Activated CD8-positive, alpha-beta T cell treated with anti-CD3 and anti-CD28 coated beads for 36 hours (primary cell): ENCODE data around the gene DAGLB. TPM values are rescaled to one million over a fixed set of nuclear protein-coding genes. Genes with fewer than 3 reads are reported as not detected.

Source experiments
- ATAC-seq: fragments of 200-7000 bp; cut with Tn5 transposase; one replicate; pipeline ENCODE4 v1.10.0; 2021; ENCODE audit warnings: mild to moderate bottlenecking, moderate library complexity
- CTCF ChIA-PET: fragments of 350-600 bp; sonication (Branson Sonifier 250); formaldehyde crosslinking; loops from one replicate; lab custom pipeline; 2021; ENCODE audit warnings: antibody characterized with exemption; lab: Charles Lee
- POLR2A ChIA-PET: fragments of 350-600 bp; sonication (Branson Sonifier 250); formaldehyde crosslinking; loops from one replicate; lab custom pipeline; 2021; ENCODE audit warnings: antibody characterized with exemption; lab: Charles Lee
- DNase-seq: peaks from one replicate; pipeline ENCODE4 v3.0.0-alpha.2; 2020
- H3K27ac Mint-ChIP-seq: one replicate; pipeline ENCODE4 v1.8.0; 2021; ENCODE audit warnings: mild to moderate bottlenecking, mixed read lengths
- H3K27me3 Mint-ChIP-seq: one replicate; pipeline ENCODE4 v1.8.0; 2021; ENCODE audit warnings: mixed read lengths
- H3K36me3 Mint-ChIP-seq: one replicate; pipeline ENCODE4 v1.8.0; 2021; ENCODE audit warnings: low read depth, mixed read lengths
- H3K4me1 Mint-ChIP-seq: one replicate; pipeline ENCODE4 v1.8.0; 2021; ENCODE audit warnings: low read depth, mixed read lengths
- H3K4me3 Mint-ChIP-seq: one replicate; pipeline ENCODE4 v1.8.0; 2021; ENCODE audit warnings: mild to moderate bottlenecking, moderate library complexity, mixed read lengths
- H3K9me3 Mint-ChIP-seq: one replicate; pipeline ENCODE4 v1.8.0; 2021; ENCODE audit warnings: mixed read lengths
- CTCF ChIP-seq: fragments of 200-600 bp; IDR thresholded peaks from one replicate; pipeline ENCODE4 v1.8.0; 2022; ENCODE audit warnings: antibody characterized with exemption, mild to moderate bottlenecking
- intact Hi-C: fragments of 100-400 bp; cut with micrococcal nuclease; formaldehyde crosslinking; loops from one replicate; pipeline ENCODE4 v1.10.0; 2022
- total RNA-seq, 2 experiments: library from RNA; stranded (reverse); gene quantifications; one replicate each; pipeline ENCODE4 v1.2.3, GENCODE V29; 2021

The DAGLB gene
- total RNA-seq, 2 experiments from 2014 or later = 17.7 to 20.2 TPM

GRCh38 chr7:6444516-6445269, 3.1 kb downstream of the DAGLB start:
- no peak overlapping the region for H3K27ac Mint-ChIP-seq
- TF ChIP-seq CTCF = no peak
- intact Hi-C loops = no loop called here
- H3K4me3 Mint-ChIP-seq = peak overlapping the region; percentile 14
- H3K36me3 Mint-ChIP-seq = peaks cover 47% of the 10 kb centered on the region
- no peaks in the 10 kb centered on the region for H3K27me3 Mint-ChIP-seq
- CTCF ChIA-PET = interaction anchor here (1.9 to 4.5 kb wide), 2 partner anchors 8 to 53 kb away, joined by 5 to 18 read pairs; no protein-coding TSS in a partner anchor
- DNase-seq = no peak
- no peaks in the 10 kb centered on the region for H3K9me3 Mint-ChIP-seq
- no peak for ATAC-seq
- POLR2A ChIA-PET = interaction anchor here (4.7 kb wide), 1 partner anchor 7 kb away, joined by 27 read pairs; no protein-coding TSS in a partner anchor
- H3K4me1 Mint-ChIP-seq = peaks cover 43% of the 10 kb centered on the region

- Mint-ChIP-seq H3K9me3 (no peaks in the 10 kb centered on the region), H3K4me3 (no peak overlapping the region), H3K4me1 (peaks cover 49% of the 10 kb centered on the region), H3K27me3 (no peaks in the 10 kb centered on the region), H3K27ac (no peak overlapping the region), H3K36me3 (peaks cover 53% of the 10 kb centered on the region)
- intact Hi-C loops = no loop called here
- ChIA-PET POLR2A (no interaction called here), CTCF (interaction anchor here (1.1 to 1.9 kb wide), 3 partner anchors 9 to 51 kb away, joined by 3 to 5 read pairs (median 3); no protein-coding TSS in a partner anchor)
- no peak for TF ChIP-seq CTCF
- ATAC-seq (no peak), DNase-seq (no peak)
Observed at GRCh38 chr7:6443372-6443941, 4.3 kb downstream of the DAGLB start.

GRCh38 chr7:6442114-6442513, 5.6 kb downstream of the DAGLB start:
- no peaks in the 10 kb centered on the region for H3K9me3 Mint-ChIP-seq
- peak overlapping the region; percentile 22 for H3K4me3 Mint-ChIP-seq
- CTCF ChIA-PET = no interaction called here
- TF ChIP-seq CTCF = no peak
- intact Hi-C loops = no loop called here
- H3K36me3 Mint-ChIP-seq = peaks cover 57% of the 10 kb centered on the region
- ATAC-seq (peak; percentile 41), DNase-seq (peak; percentile 40)
- POLR2A ChIA-PET = interaction anchor here (0.7 to 0.8 kb wide), 2 partner anchors 434 to 618 kb away, joined by 3 read pairs; no protein-coding TSS in a partner anchor
- H3K27ac Mint-ChIP-seq = peak overlapping the region; percentile 48
- no peaks in the 10 kb centered on the region for H3K27me3 Mint-ChIP-seq
- peaks cover 62% of the 10 kb centered on the region for H3K4me1 Mint-ChIP-seq

- POLR2A ChIA-PET = no interaction called here
- CTCF ChIA-PET = no interaction called here
- no peak overlapping the region for H3K27ac Mint-ChIP-seq
- ATAC-seq (no peak), DNase-seq (no peak)
- H3K9me3 Mint-ChIP-seq = no peaks in the 10 kb centered on the region
- H3K4me3 Mint-ChIP-seq = no peak overlapping the region
- no peak for TF ChIP-seq CTCF
- H3K27me3 Mint-ChIP-seq = no peaks in the 10 kb centered on the region
- peaks cover 54% of the 10 kb centered on the region for H3K36me3 Mint-ChIP-seq
- intact Hi-C loops = no loop called here
- peaks cover 65% of the 10 kb centered on the region for H3K4me1 Mint-ChIP-seq
Observed at GRCh38 chr7:6440381-6440780, 7.4 kb downstream of the DAGLB start.

- DNase-seq (no peak), ATAC-seq (no peak)
- intact Hi-C loops = loop anchor here (5.0 kb wide), 1 partner anchor 51 kb away; no protein-coding TSS in a partner anchor
- Mint-ChIP-seq H3K9me3 (no peaks in the 10 kb centered on the region), H3K27me3 (no peaks in the 10 kb centered on the region), H3K4me1 (peaks cover 54% of the 10 kb centered on the region), H3K27ac (peak overlapping the region; percentile 78), H3K4me3 (no peak overlapping the region), H3K36me3 (peaks cover 38% of the 10 kb centered on the region)
- no peak for TF ChIP-seq CTCF
- ChIA-PET POLR2A (interaction anchor here (3.1 kb wide), 1 partner anchor 8 kb away, joined by 27 read pairs; the partner anchor contains the start of gene DAGLB), CTCF (interaction anchor here (1.3 kb wide), 1 partner anchor 24 kb away, joined by 3 read pairs; no protein-coding TSS in a partner anchor)
Observed at GRCh38 chr7:6438427-6438826, 9.3 kb downstream of the DAGLB start.
